A673 (cell line): ENCODE measurements around the gene SETDB2.

Experiments used
- EZH2 ChIP-seq: fragments of 200-600 bp; sonication (generic); IDR thresholded peaks from 2 replicates; pipeline ENCODE4 v1.6.1; 2017; ENCODE audit warnings: borderline replicate concordance, low read depth, mild to moderate bottlenecking, mixed read lengths, antibody characterized with exemption, low read length; ENCODE audit not compliant: poor library complexity, severe bottlenecking
- TF ChIP-seq, protein P1 (sequence below): fragments of 300-800, 200-600 bp; sonication (generic); conservative IDR thresholded peaks from 2 replicates; pipeline ENCODE4 v1.5.1; 2017; ENCODE audit warnings: low read depth, mild to moderate bottlenecking, antibody characterized with exemption, low read length, moderate library complexity, mixed read lengths

- TF ChIP-seq, protein P1, sequence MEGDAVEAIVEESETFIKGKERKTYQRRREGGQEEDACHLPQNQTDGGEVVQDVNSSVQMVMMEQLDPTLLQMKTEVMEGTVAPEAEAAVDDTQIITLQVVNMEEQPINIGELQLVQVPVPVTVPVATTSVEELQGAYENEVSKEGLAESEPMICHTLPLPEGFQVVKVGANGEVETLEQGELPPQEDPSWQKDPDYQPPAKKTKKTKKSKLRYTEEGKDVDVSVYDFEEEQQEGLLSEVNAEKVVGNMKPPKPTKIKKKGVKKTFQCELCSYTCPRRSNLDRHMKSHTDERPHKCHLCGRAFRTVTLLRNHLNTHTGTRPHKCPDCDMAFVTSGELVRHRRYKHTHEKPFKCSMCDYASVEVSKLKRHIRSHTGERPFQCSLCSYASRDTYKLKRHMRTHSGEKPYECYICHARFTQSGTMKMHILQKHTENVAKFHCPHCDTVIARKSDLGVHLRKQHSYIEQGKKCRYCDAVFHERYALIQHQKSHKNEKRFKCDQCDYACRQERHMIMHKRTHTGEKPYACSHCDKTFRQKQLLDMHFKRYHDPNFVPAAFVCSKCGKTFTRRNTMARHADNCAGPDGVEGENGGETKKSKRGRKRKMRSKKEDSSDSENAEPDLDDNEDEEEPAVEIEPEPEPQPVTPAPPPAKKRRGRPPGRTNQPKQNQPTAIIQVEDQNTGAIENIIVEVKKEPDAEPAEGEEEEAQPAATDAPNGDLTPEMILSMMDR, result no peak
- no peak for TF ChIP-seq EZH2
Measured at GRCh38 chr13:49444524-49445395, 686 bp downstream of the SETDB2 start.
